Measurements from ENCODE around the gene AGPS. TPM values are rescaled to one million over a fixed set of nuclear protein-coding genes. Genes with fewer than 3 reads are reported as not detected.
"Not testable (repeated sequence)": the region's sequence is repeated elsewhere in the genome, so short reads cannot be mapped to it uniquely, and the experiment has no call there.

Gene AGPS
- total RNA-seq, 1 donor from 2014 or later, result 44.2 TPM

GRCh38 chr2:177455187-177455586 lies 62.6 kb downstream of the AGPS start:
- intact Hi-C loops (cut with DNase I), result no loop called here
- no peak for ATAC-seq
- no peak for DNase-seq (ENCODE audit: low spot score)

GRCh38 chr2:177459756-177460155 lies 67.2 kb downstream of the AGPS start:
- DNase-seq (ENCODE audit: low spot score); ATAC-seq; intact Hi-C loops (cut with DNase I): not testable (repeated sequence)

- no peak for ATAC-seq
- intact Hi-C loops (cut with DNase I), result no loop called here
- no peak for DNase-seq (ENCODE audit: low spot score)
Observed at GRCh38 chr2:177460973-177461585, 68.5 kb downstream of the AGPS start.

GRCh38 chr2:177464549-177464948 lies 72.0 kb downstream of the AGPS start:
- intact Hi-C loops (cut with DNase I), result no loop called here
- ATAC-seq, result no peak
- no peak for DNase-seq (ENCODE audit: low spot score)

GRCh38 chr2:177465400-177466138 lies 73.0 kb downstream of the AGPS start:
- no peak for DNase-seq (ENCODE audit: low spot score)

GRCh38 chr2:177466337-177467195 lies 74.0 kb downstream of the AGPS start:
- intact Hi-C loops (cut with DNase I), result no loop called here
- ATAC-seq (no peak), DNase-seq (ENCODE audit: low spot score) (no peak)

More at GRCh38 chr2:177465400-177466138, 73.0 kb downstream of the AGPS start:
- ATAC-seq, result no peak
- intact Hi-C loops (cut with DNase I), result no loop called here

- ATAC-seq (no peak), DNase-seq (ENCODE audit: low spot score) (no peak)
- intact Hi-C loops (cut with DNase I), result no loop called here
Observed at GRCh38 chr2:177467646-177468045, 75.1 kb downstream of the AGPS start.

- DNase-seq (ENCODE audit: low spot score) (no peak), ATAC-seq (no peak)
- intact Hi-C loops (cut with DNase I), result no loop called here
Observed at GRCh38 chr2:177471990-177472389, 79.4 kb downstream of the AGPS start.

GRCh38 chr2:177474301-177474700 lies 81.7 kb downstream of the AGPS start:
- intact Hi-C loops (cut with DNase I), result no loop called here
- no peak for ATAC-seq
- DNase-seq (ENCODE audit: low spot score), result no peak

- DNase-seq (ENCODE audit: low spot score) (no peak), ATAC-seq (no peak)
- intact Hi-C loops (cut with DNase I), result no loop called here
Observed at GRCh38 chr2:177474998-177475397, 82.4 kb downstream of the AGPS start.

GRCh38 chr2:177476897-177477296 lies 84.3 kb downstream of the AGPS start:
- intact Hi-C loops (cut with DNase I), result no loop called here
- DNase-seq (ENCODE audit: low spot score) (no peak), ATAC-seq (no peak)

GRCh38 chr2:177478029-177478428 lies 85.5 kb downstream of the AGPS start:
- DNase-seq (ENCODE audit: low spot score) (no peak), ATAC-seq (no peak)
- intact Hi-C loops (cut with DNase I), result no loop called here

GRCh38 chr2:177478907-177479306 lies 86.3 kb downstream of the AGPS start:
- no peak for DNase-seq (ENCODE audit: low spot score)
- no peak for ATAC-seq

GRCh38 chr2:177482195-177482594 lies 89.6 kb downstream of the AGPS start:
- no peak for ATAC-seq
- DNase-seq (ENCODE audit: low spot score), result no peak
- intact Hi-C loops (cut with DNase I), result loop anchor here (5.0 kb wide), 1 partner anchor 450 kb away; no protein-coding TSS in a partner anchor

More at GRCh38 chr2:177478907-177479306, 86.3 kb downstream of the AGPS start:
- intact Hi-C loops (cut with DNase I), result no loop called here

- intact Hi-C loops (cut with DNase I), result loop anchor here (5.0 kb wide), 1 partner anchor 451 kb away; no protein-coding TSS in a partner anchor
- no peak for DNase-seq (ENCODE audit: low spot score)
- no peak for ATAC-seq
Observed at GRCh38 chr2:177483531-177483930, 91.0 kb downstream of the AGPS start.

GRCh38 chr2:177484180-177484795 lies 91.7 kb downstream of the AGPS start:
- DNase-seq (ENCODE audit: low spot score) (no peak), ATAC-seq (no peak)
- intact Hi-C loops (cut with DNase I), result loop anchor here (5.0 kb wide), 1 partner anchor 452 kb away; no protein-coding TSS in a partner anchor

GRCh38 chr2:177485657-177486056 lies 93.1 kb downstream of the AGPS start:
- DNase-seq (ENCODE audit: low spot score); ATAC-seq; intact Hi-C loops (cut with DNase I): not testable (repeated sequence)

GRCh38 chr2:177489719-177490301 lies 97.2 kb downstream of the AGPS start:
- ATAC-seq (peak; percentile 82), DNase-seq (ENCODE audit: low spot score) (no peak)
- intact Hi-C loops (cut with DNase I), result no loop called here

- intact Hi-C loops (cut with DNase I), result no loop called here
- ATAC-seq (no peak), DNase-seq (ENCODE audit: low spot score) (no peak)
Observed at GRCh38 chr2:177495945-177496344, 103.4 kb downstream of the AGPS start.
